GM12865 (cell line): ENCODE data around the gene GLTP.

Experiments used
- DNase-seq: peaks from one replicate; pipeline ENCODE4 v3.0.0; 2010; ENCODE audit warnings: low read depth
- H3K4me3 ChIP-seq: 2 replicates; pipeline ENCODE4 v1.5.1; 2011; ENCODE audit warnings: mild to moderate bottlenecking, low read depth, low read length, control low read depth
- CTCF ChIP-seq: IDR thresholded peaks from 2 replicates; pipeline ENCODE4 v1.5.1; 2011; ENCODE audit warnings: low read length, control low read depth, low read depth, inconsistent platforms; ENCODE audit not compliant: insufficient read depth; ENCODE audit errors: missing control alignments

GLTP gene

GRCh38 chr12:109833307-109834189, 46.8 kb downstream of the GLTP start, which contains the start of gene TRPV4:
TRPV4 (minus strand) TSS chr12:109833398; CDS start chr12:109814796, 18,602 bp downstream.
- DNase-seq: no peak
- TF ChIP-seq CTCF: no peak
- H3K4me3 ChIP-seq: no peak within 1 kb of the TSS

- H3K4me3 ChIP-seq: no peak overlapping the region
- no peak for TF ChIP-seq CTCF
- DNase-seq: no peak
Observed at GRCh38 chr12:109832541-109833306, 47.6 kb downstream of the GLTP start.

GRCh38 chr12:109831929-109832328, 48.4 kb downstream of the GLTP start:
- no peak overlapping the region for H3K4me3 ChIP-seq
- TF ChIP-seq CTCF: no peak
- DNase-seq: no peak

- no peak for TF ChIP-seq CTCF
- DNase-seq: no peak
- H3K4me3 ChIP-seq: no peak overlapping the region
Observed at GRCh38 chr12:109831365-109831764, 49.0 kb downstream of the GLTP start.

- DNase-seq: no peak
- no peak overlapping the region for H3K4me3 ChIP-seq
- no peak for TF ChIP-seq CTCF
Observed at GRCh38 chr12:109830718-109831117, 49.6 kb downstream of the GLTP start.

GRCh38 chr12:109830267-109830666, 50.1 kb downstream of the GLTP start:
- DNase-seq: no peak
- no peak for TF ChIP-seq CTCF
- no peak overlapping the region for H3K4me3 ChIP-seq

- no peak for DNase-seq
- no peak overlapping the region for H3K4me3 ChIP-seq
- TF ChIP-seq CTCF: no peak
Observed at GRCh38 chr12:109829667-109830066, 50.7 kb downstream of the GLTP start.
